ENCODE measurements around the gene LKAAEAR1. TPM values are rescaled to one million over a fixed set of nuclear protein-coding genes. Genes with fewer than 3 reads are reported as not detected.
A peak's percentile ranks its signal among the peaks of the same experiment; 100 is the strongest.

Gene LKAAEAR1
- total RNA-seq, 1 experiment from 2014 or later, result 9.9 TPM

- Histone ChIP-seq H3K36me3 (no peaks in the 10 kb centered on the region), H3K9me3 (no peaks in the 10 kb centered on the region), H3K4me3 (no peak overlapping the region; the same call in 1 of the 2 replicates), H3K27me3 (peaks cover 16% of the 10 kb centered on the region)
- no peak for DNase-seq
Measured at GRCh38 chr20:64102647-64103354, 18.6 kb upstream of the LKAAEAR1 start.

- Histone ChIP-seq H3K9me3 (no peaks in the 10 kb centered on the region), H3K36me3 (no peaks in the 10 kb centered on the region), H3K4me3 (peak overlapping the region; percentile 28), H3K27me3 (peaks cover 16% of the 10 kb centered on the region)
- DNase-seq, result peak; percentile 37
Measured at GRCh38 chr20:64101731-64102621, 17.8 kb upstream of the LKAAEAR1 start.

- DNase-seq, result no peak
- peaks cover 16% of the 10 kb centered on the region for H3K27me3 ChIP-seq
- H3K36me3 ChIP-seq, result no peaks in the 10 kb centered on the region
- H3K4me3 ChIP-seq, result no peak overlapping the region
- H3K9me3 ChIP-seq, result no peaks in the 10 kb centered on the region
Measured at GRCh38 chr20:64100946-64101688, 16.9 kb upstream of the LKAAEAR1 start.

- H3K4me3 ChIP-seq, result no peak overlapping the region
- H3K9me3 ChIP-seq, result no peaks in the 10 kb centered on the region
- peaks cover 16% of the 10 kb centered on the region for H3K27me3 ChIP-seq
- H3K36me3 ChIP-seq, result no peaks in the 10 kb centered on the region
- no peak for DNase-seq
Measured at GRCh38 chr20:64100566-64100888, 16.3 kb upstream of the LKAAEAR1 start.

GRCh38 chr20:64099880-64100565, 15.8 kb upstream of the LKAAEAR1 start:
- peaks cover 16% of the 10 kb centered on the region for H3K27me3 ChIP-seq

GRCh38 chr20:64099086-64099786, 15.0 kb upstream of the LKAAEAR1 start:
- no peak overlapping the region for H3K4me3 ChIP-seq
- H3K27me3 ChIP-seq, result peaks cover 16% of the 10 kb centered on the region
- no peak for DNase-seq
- H3K9me3 ChIP-seq, result no peaks in the 10 kb centered on the region
- no peaks in the 10 kb centered on the region for H3K36me3 ChIP-seq

More at GRCh38 chr20:64099880-64100565, 15.8 kb upstream of the LKAAEAR1 start:
- DNase-seq, result no peak
- Histone ChIP-seq H3K9me3 (no peaks in the 10 kb centered on the region), H3K4me3 (no peak overlapping the region), H3K36me3 (no peaks in the 10 kb centered on the region)

GRCh38 chr20:64098471-64099013, 14.3 kb upstream of the LKAAEAR1 start:
- DNase-seq, result no peak
- Histone ChIP-seq H3K36me3 (no peaks in the 10 kb centered on the region), H3K9me3 (no peaks in the 10 kb centered on the region), H3K4me3 (no peak overlapping the region), H3K27me3 (peaks cover 16% of the 10 kb centered on the region)

GRCh38 chr20:64096535-64096934, 12.3 kb upstream of the LKAAEAR1 start:
- no peak for DNase-seq
- Histone ChIP-seq H3K4me3 (no peak overlapping the region), H3K27me3 (peaks cover 9% of the 10 kb centered on the region), H3K9me3 (no peaks in the 10 kb centered on the region), H3K36me3 (no peaks in the 10 kb centered on the region)

- H3K27me3 ChIP-seq, result peaks cover 2% of the 10 kb centered on the region
- no peaks in the 10 kb centered on the region for H3K36me3 ChIP-seq
- H3K9me3 ChIP-seq, result no peaks in the 10 kb centered on the region
- H3K4me3 ChIP-seq, result no peak overlapping the region
- DNase-seq, result no peak
Measured at GRCh38 chr20:64095927-64096326, 11.7 kb upstream of the LKAAEAR1 start.

- no peaks in the 10 kb centered on the region for H3K36me3 ChIP-seq
- no peak for DNase-seq
- no peak overlapping the region for H3K4me3 ChIP-seq
- no peaks in the 10 kb centered on the region for H3K9me3 ChIP-seq
- no peaks in the 10 kb centered on the region; the same call in 1 of the 2 replicates for H3K27me3 ChIP-seq
Measured at GRCh38 chr20:64095455-64095854, 11.3 kb upstream of the LKAAEAR1 start.

- H3K4me3 ChIP-seq, result no peak overlapping the region
- no peaks in the 10 kb centered on the region for H3K9me3 ChIP-seq
- H3K27me3 ChIP-seq, result no peaks in the 10 kb centered on the region
- H3K36me3 ChIP-seq, result no peaks in the 10 kb centered on the region
- no peak for DNase-seq
Measured at GRCh38 chr20:64093013-64093503, 8.9 kb upstream of the LKAAEAR1 start.

- H3K4me3 ChIP-seq, result no peak overlapping the region
- H3K36me3 ChIP-seq, result no peaks in the 10 kb centered on the region
- H3K9me3 ChIP-seq, result no peaks in the 10 kb centered on the region
- DNase-seq, result no peak
- H3K27me3 ChIP-seq, result no peaks in the 10 kb centered on the region
Measured at GRCh38 chr20:64092258-64093012, 8.2 kb upstream of the LKAAEAR1 start.

- no peaks in the 10 kb centered on the region for H3K27me3 ChIP-seq
- DNase-seq, result no peak
- no peaks in the 10 kb centered on the region for H3K9me3 ChIP-seq
- no peak overlapping the region for H3K4me3 ChIP-seq
- H3K36me3 ChIP-seq, result no peaks in the 10 kb centered on the region
Measured at GRCh38 chr20:64091770-64092169, 7.6 kb upstream of the LKAAEAR1 start.

GRCh38 chr20:64091340-64091739, 7.1 kb upstream of the LKAAEAR1 start:
- Histone ChIP-seq H3K9me3 (no peaks in the 10 kb centered on the region), H3K27me3 (no peaks in the 10 kb centered on the region), H3K36me3 (no peaks in the 10 kb centered on the region), H3K4me3 (no peak overlapping the region)
- no peak for DNase-seq

- no peaks in the 10 kb centered on the region for H3K27me3 ChIP-seq
- no peak overlapping the region for H3K4me3 ChIP-seq
- no peaks in the 10 kb centered on the region for H3K36me3 ChIP-seq
- no peak for DNase-seq
- no peaks in the 10 kb centered on the region for H3K9me3 ChIP-seq
Measured at GRCh38 chr20:64090165-64090564, 6.0 kb upstream of the LKAAEAR1 start.
